Measurements from ENCODE around the gene TGFBR1.
A peak's percentile ranks its signal among the peaks of the same experiment; 100 is the strongest.
"Not testable (repeated sequence)": the region's sequence is repeated elsewhere in the genome, so short reads cannot be mapped to it uniquely, and the experiment has no call there.

Gene TGFBR1

DNA sequence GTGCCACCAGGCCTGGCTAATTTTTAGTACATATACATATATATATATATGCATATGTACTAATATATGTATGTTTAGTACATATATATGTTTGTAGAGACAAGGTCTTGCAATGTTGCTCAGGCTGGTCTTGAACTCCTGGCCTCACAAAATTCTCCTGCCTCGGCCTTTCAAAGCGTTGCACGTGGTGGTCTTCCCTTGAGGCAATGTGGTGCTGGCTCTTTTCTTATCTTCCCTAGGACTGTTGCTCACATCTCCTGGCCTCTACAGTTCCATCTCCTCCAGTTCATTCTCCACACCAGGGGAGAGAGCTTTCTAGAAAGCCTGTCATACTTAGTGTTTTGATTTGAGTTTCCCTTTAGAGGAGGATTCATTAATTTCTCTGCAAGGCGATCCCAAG is 28.9 kb upstream of the TGFBR1 start:
- no peak for DNase-seq (ENCODE audit: low spot score)

DNA sequence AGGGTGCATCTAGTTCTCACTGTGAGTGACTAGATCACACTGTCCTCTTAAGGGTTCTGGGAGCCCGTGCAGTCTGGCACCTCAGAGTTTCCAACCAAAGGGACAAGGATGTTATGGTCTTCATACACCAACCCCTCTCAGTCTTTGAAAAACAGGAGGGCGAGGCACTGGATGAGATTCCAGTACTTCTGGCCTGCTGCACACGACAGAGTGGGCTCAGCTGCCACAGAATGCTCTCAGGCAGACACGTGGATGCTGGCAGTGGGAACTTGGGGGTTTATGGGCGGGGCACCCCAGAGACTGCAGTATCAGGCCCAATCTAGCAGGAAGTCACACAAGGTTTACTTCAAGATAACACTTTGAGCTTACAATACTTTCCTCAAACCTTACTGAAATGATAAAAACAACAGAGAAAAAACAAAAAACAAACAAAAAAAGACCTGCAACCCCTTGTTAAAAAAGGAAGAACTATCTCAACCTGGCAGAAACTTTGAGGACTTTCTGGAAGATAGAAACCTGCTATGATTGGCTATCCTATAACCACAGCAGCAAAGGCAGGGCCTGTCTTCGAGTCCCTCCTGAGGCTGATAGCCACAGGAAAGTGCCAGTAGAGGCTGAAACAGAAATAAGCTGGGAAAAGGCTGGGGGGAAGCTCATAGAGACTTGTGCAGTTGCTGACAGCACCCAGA is 28.3 kb upstream of the TGFBR1 start:
- no peak for DNase-seq (ENCODE audit: low spot score)

DNA sequence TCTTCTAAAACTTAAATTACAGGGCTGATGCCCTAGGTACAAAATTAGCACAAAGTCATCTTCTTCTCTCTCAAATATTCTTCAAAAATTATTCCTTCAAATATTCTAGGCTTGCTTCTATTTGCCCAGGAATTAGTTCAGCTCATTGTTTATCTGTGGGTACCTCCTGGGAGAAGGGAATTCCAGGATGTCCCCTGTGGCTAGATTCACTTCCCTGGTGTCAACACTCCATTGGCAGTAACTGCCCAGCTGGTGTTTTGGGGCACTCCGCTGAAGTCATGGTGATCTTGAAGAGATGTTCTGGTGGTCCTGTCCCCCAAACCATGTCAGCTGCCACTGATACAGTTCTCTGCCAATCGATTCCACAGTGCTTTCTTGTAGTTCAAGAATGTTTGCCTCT is 26.2 kb upstream of the TGFBR1 start:
- no peak for DNase-seq (ENCODE audit: low spot score)

DNA sequence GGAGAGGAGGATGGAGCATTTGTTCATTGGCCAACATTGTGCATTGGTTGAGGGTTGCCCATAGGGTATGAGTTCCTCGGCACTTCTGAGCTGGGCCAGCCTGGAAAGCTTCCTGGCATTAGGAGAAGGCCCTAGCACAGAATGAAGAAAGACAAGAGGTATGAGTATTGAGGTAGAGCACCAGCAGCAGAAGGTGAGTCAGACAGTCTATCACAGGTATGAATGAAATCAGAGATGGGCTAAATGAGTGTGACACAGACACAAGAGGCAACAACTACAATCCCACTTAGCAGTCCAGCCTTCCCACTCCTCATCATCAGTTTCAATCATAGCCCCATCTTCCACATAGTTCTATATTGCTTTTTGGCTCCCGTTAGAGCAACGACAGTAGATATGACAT is 25.4 kb upstream of the TGFBR1 start:
- no peak for DNase-seq (ENCODE audit: low spot score)

DNA sequence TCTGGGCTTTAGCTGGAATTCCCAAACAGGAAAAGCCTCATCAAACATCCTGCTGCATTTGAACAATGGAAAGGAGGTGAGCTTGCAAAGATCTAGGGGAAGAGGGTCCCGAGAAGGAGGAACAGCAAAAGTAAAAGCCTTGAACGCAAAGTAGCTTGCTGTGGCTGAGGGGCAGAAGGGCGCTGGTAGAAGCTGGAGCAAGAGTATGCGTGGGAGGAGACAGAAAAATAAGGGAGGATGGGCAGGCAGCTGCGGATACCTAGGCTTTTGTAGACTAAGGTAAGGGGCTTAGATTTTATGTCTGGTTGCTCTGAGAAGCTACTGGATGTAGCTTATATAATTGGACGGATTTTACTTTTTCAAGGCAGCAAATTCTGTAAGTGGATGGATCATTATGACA is 21.9 kb upstream of the TGFBR1 start:
- no peak for DNase-seq (ENCODE audit: low spot score)

DNA sequence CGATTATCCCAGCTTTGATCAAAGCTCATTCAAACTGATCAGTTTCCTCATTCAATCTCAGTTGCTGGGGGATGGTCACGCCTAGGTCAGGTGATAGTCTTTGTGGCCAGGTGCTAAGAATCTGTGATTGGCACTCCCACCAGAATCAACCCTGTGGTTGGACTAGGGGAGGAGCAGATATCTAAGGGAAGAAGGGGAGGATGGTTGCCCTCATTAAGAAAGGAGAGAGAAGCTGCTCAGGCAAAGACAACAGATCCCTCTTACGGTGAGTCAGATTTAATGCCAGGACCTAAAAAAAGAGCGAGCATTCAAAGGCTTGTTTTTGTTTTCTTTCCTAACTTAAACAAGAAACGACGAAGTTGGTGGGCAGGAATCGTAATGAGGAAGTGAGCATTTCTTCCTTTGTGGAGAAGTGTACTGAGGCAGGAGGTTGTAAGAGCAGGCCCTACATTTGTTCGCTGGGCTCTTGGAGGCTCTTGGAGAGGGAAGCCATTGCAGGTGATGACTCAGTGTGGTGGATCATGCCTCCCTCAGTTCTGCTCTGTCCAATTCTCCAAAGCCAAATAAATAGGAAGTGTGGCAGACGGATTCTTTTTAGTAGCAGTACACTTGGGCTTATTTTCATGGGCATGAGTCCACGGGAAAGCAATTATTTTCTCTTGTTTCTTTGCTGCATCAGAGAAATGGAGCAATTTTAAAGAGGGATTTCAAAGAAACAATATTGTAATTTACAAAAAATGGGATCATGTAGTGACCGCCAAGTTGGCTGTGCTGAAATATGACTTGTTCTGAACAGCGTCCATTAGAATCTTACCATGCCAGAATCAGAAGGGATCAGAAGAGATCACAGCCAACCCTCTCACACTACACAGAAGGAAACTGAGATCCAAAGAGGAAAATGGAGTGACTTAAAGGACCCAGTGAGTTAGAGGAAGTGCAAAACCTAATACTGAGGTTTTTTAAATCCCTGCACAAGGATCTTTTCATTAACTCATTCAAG is 18.7 kb upstream of the TGFBR1 start:
- DNase-seq (ENCODE audit: low spot score), result peak; percentile 76

DNA sequence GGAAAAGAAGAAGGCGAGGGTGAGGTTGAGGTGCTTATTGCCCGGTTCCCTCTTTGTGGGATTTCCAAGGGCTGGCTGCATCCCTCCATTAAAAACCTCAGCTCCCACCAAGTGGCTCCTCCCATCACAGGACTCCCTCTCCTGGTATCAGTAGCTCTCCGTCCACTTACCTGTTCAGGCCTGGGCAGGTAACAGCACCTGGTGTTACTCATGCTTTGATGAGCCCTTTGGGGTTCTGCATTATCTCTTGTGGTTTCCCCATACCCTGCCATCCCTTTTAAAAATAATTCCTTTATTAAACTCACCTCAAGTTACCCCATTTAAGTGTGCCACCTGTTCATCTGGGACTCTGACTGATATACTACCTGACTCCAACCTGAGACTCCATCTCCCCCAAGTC is 17.5 kb upstream of the TGFBR1 start:
- no peak for DNase-seq (ENCODE audit: low spot score)

DNA sequence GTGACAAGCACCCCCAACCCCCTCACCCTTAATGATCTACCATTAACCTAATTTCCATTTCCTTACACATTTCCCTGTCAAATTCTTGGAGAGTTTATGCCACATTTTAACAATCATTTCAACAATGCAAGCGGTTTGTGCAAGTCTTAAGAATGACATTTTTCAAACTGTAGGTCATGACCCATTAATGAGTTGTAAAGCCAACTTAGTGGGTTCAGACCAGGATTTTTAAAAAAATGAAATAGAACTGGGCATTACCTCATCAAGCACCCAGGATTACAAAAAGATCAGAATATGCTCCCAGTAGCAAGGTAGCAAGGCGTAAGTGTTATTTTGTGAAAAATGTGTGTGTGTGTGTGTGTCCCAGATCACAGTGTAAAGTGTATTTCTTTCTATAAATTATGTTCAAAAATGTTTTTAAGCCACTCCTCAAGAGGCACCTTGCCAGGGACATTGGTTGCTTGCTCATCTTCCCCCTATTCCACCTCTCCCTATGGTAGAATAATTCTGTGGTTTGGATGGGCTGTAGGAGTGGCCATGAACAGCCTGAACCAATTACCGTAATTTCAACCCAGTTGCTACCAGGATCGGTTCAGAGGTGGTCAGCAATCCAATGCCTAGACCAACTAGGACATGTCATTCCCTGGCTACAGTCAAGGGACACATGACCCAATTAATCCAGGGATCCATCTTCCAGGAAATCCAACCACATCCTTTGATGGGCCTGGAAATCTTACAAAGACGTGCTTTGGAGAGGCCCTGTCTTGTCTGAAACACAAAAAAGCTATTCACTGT is 14.4 kb upstream of the TGFBR1 start:
- peak; percentile 51 for DNase-seq (ENCODE audit: low spot score)

DNA sequence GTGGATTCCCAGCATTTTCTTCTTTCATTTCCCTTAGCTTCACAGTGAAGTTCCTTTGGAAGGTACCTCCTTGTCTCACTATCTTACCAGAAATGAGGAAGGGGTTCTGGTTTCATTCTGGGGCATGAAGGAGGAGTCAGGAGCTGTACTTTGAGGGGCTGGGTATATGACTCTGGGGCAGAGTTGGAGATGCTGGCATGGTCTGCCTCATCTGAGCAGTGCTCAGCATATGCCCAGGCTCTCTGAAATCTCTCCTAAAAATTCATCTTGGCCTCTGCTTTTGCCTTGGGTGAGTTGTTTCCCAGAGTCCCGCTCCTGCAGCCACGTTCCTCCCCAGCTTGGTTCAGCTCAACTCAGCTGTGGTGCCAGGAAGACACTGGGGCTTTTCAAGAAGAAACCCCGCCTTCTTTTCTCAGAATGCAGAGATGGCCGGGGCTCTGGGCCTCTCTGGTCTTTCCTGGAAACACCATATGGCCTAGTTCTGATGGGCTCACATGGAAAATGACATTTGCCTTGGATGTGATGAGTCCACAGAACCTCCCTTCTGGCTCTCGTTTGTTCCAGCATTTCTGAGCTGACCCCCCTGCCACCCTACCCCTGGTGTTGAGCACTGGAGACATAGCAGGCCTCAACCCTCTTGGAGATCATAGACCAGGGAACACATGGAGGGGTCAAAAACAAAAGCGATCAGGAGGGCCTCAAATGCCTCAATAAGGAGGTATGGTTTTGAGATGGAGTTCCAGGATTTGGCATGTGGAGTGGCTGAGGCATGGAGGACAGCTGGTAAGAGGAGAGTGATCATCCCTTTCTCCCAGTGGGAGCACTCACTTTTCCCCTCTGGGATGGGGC is 12.0 kb upstream of the TGFBR1 start:
- no peak for DNase-seq (ENCODE audit: low spot score)

DNA sequence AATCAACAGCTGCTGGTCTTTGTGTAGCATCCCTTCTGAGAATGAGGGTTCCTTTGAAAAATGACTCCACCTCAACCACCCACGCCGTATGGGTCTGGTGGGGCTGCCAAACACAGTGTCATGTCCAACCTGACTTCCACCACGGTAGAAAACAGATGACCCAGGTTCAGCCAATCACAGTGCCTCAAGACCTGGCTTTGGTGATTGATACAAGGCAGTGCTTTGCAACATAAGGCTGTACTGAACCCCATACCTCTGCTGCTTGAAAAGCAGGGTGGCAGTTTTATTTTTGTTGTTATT is 11.5 kb upstream of the TGFBR1 start:
- no peak for DNase-seq (ENCODE audit: low spot score)

DNA sequence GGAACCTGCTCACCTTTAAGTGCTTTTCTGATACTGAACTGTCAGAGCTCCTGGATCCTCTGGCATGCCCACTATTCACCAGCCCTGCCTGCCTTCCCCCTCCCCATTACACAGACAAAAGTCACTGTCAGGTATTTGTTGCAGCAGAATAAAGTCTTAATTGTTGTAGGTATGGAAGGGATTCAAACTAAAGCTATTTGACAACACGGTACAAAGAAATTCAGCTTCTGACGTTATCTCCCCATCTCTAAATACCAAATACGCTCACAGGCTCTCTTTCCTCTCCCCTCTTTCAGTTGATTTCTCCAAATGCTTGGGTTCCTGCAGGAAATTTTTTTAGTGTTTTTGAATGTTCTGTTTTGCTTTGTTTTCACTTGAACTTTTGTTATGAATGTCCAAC is 9.3 kb upstream of the TGFBR1 start:
- DNase-seq (ENCODE audit: low spot score), result no peak

DNA sequence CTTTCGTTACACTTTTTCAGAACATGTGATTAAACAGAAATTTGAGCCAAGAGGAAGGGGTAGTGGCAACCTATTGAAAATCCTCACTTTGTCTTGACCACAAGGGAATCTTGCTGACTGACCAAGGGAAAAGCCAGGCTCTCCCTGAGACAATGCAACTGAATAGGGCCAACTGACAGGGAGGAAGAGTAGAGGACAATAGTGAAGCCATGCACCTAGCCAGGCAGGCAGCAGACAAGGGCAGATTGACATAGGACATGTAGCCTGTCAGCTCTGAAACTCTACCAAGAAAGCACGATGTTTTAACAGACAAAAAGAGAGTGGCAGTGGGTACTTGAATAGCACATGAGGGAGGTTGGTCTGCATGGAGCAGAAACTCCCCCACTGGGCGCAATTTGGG is 8.5 kb upstream of the TGFBR1 start:
- DNase-seq (ENCODE audit: low spot score), result no peak

DNA sequence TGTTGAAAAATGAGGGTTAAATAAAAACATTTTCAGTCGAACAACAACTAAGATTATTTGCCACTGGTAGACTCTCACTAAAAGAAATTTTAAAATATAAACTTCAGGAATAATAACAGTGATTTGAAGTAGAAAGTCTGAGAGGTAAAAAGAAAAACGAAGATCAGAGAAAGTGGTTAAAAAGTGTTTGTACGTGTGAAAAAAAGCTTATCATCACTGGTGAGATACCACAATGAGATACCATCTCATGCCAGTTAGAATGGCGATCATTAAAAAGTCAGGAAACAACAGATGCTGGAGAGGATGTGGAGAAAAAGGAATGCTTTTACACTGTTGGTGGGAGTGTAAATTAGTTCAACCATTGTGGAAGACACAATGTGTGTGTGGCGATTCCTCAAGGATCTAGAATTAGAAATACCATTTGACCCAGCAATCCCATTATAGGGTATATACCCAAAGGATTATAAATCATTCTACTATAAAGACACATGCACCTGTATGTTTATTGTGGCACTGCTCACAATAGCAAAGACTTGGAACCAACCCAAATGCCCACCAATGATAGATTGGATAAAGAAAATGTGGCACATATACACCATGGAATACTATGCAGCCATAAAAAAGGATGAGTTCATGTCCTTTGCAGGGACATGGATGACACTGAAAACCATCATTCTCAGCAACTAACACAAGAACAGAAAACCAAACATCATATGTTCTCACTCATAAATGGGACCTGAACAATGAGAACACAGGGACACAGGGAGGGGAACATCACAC is 4.9 kb upstream of the TGFBR1 start:
- DNase-seq (ENCODE audit: low spot score), result not testable (repeated sequence)

DNA sequence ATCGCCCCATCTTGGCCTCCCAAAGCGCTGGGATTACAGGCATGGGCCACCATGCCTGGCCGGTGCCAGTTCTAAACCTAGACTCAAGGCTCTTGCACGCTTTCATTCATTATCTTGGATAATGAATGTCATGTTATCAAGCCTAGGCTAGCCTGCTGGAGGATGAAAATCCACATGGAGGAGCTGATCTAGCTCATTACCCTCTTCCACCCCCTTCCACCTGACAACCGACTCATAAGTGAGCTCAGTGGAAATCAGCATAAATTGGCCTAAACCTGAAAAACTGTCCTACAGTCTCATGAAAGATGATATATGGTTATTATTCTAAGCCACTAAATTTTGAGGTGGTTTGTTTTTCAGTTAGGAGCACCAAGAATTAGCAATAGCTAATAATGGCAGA is 3.6 kb upstream of the TGFBR1 start:
- no peak for DNase-seq (ENCODE audit: low spot score)

DNA sequence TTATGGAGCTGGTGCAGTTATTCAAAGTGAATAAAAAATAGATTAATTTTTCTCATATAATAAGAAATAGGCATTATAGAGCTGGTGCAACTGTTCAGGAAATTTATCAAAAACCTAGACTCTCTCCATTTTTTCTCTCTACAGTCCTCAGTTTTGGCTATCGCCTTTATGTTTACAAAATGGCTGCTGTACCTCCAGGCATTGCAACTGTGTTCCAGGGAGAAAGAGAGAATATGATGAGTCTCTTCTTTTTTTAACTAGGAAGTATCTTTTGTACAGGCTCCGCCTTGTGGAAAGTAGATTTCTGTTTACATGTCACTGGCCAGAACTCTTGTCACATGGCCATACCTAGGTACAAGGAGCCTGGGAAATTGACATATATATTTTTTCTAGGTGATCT is 3.1 kb upstream of the TGFBR1 start:
- DNase-seq (ENCODE audit: low spot score), result no peak

DNA sequence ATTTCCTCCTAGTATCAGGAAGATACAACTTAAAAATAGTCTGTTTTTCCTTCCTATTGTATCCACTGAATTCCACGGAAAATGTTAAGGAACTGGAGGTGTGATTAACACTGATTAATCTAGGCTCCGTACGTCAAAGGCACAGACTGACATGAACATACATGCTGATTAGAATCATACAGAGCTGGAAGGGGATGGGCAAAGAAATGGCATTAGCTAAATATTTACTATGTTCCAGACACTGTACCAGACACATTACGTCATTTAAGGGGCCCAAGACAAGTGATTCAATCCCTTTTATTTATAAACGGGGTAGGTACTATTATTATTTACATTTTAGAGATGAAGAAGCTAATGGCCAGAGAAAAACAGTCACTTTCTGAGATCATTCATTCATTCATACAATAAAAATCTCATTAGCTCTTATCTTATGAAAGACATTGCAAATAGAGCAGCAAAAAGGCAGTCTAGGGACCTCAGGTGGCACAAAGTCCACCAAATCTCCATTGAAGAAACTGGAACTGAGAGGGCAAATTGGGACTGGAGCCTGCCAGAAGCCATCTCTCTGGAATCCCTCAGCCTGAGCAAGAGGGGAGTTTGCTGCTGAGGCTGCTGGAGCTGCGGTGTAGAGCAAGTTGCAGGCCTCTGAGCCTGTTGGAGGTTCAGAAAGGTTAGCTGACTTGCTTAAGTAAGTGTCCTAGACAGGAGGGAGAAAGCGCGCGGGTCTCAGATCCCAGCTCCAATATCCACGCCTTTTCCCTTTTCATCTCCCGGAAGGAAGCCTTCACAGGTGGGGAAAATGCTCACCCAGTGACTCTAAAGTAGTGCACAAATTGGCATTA is 1.6 kb upstream of the TGFBR1 start:
- no peak for DNase-seq (ENCODE audit: low spot score)

DNA sequence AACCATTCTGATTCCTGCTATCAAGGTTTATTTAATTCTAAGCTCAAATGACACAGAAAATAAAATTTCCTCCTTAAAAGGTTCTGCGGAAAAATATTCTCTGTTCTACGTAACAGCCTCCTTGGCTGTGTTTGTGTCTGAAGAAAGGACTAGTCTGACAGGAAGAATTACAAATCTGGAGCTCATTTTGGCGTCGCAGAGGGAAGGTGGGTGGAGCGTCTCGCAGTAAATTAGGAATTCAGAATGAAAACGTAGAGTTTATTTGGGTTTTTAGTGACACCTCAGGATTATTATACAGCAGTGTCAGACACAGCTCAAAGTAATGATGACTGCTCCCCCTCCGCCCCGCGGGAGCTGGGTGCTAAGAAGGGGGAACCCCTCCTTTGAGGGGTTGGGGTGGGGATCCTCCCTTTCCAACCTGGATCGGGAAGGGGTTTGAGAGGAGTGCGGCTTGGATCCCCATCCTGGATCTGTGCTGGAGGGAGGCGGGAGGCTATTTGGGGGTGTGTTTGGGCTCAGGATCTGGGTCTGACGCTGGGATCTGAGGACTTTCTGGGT is 933 bp upstream of the TGFBR1 start:
- peak; percentile 62 for DNase-seq (ENCODE audit: low spot score)

DNA sequence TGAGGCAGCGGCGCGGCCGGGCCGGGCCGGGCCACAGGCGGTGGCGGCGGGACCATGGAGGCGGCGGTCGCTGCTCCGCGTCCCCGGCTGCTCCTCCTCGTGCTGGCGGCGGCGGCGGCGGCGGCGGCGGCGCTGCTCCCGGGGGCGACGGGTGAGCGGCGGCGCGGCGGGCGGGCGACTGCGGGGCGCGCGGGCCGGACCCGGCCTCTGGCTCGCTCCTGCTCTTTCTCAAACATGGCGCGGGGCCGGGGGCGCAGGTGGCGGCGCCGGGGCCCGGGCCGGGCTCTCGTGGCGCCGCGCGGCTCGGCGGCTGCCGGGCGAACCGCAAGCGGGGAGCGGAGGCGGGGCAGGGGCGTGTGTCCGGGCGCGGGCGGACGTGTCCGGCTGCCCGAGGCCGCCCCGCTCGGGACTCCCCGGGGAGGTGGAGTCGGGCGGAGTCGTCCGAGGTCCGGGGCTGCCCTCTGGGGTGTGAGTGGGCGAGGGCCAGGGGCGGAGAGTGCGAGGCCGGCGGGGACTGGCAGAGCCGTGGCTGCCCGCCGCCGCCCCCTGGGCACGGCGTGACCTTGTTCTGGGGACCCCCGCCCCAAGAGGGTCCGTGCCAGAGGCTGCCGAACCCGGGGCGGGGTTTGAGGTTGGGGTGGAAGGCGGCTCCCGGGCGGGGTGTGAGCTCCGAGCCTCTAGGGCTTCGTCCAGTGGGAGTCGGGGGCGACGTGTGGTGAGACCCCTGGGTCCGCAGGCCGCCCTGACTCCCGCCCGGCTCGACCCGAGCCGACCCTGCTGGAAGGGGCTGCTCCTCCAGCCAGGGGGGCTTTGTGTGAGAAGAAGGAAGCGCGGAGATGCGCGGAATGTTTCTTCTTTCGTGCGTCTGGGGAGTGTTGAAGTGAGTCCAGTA is 485 bp downstream of the TGFBR1 start:
- DNase-seq (ENCODE audit: low spot score), result peak; percentile 88

DNA sequence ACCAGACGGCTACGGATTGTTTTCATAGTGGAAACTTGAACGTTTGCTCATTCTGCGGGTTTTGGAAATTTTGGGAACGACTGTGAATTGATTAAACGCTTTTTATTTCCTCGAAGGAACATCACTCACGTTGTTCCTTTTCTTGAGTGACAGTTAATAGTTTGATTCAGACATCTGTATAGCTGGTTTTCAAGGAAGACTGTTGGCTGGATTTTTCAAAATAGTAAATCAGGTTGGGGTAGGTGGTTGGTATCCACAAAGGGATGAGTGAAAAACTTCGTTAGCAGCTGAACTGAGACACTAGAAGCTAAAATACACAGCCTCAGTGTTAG is 1.1 kb downstream of the TGFBR1 start:
- DNase-seq (ENCODE audit: low spot score), result no peak

Measured in AG08395 (cell line).